AG04450 (cell line): ENCODE data around the gene CYP11A1. TPM values are rescaled to one million over a fixed set of nuclear protein-coding genes. Genes with fewer than 3 reads are reported as not detected.

Source experiments
- CTCF ChIA-PET: fragments of 300-600, 350-600 bp; formaldehyde crosslinking; extraction: SDS; loops from one replicate; lab custom pipeline; 2022; ENCODE audit warnings: antibody characterized with exemption, inconsistent platforms; lab: Charles Lee
- POLR2A ChIA-PET: fragments of 350-600 bp; formaldehyde crosslinking; extraction: SDS; loops from one replicate; lab custom pipeline; 2021; ENCODE audit warnings: antibody characterized with exemption, inconsistent platforms; lab: Yijun Ruan, JAX
- DNase-seq: peaks from one replicate; pipeline ENCODE4 v3.0.0-alpha.2; 2011; ENCODE audit warnings: low read depth, low spot score
- H3K27ac ChIP-seq: one replicate; pipeline ENCODE4 v1.5.1; 2012; ENCODE audit warnings: low read depth, low read length, control low read depth
- H3K27me3 ChIP-seq: one replicate; pipeline ENCODE4 v1.6.0; 2012; ENCODE audit warnings: low read length; ENCODE audit not compliant: control insufficient read depth, insufficient read depth
- H3K4me3 ChIP-seq: 2 replicates; pipeline ENCODE4 v1.5.1; 2011; ENCODE audit warnings: mild to moderate bottlenecking, low read depth, low read length, control low read depth
- H3K9me3 ChIP-seq: 2 replicates; pipeline ENCODE4 v1.5.1; 2012; ENCODE audit warnings: low read length; ENCODE audit not compliant: control insufficient read depth, insufficient read depth
- CTCF ChIP-seq: IDR thresholded peaks from 2 replicates; pipeline ENCODE4 v1.5.1; 2011; ENCODE audit warnings: low read depth, low read length, control low read depth, inconsistent platforms
- polyA plus RNA-seq: library from polyadenylated mRNA; depleted of rRNA; stranded (reverse); fragments of >200 nt; gene quantifications from 2 replicates; pipeline ENCODE4 v1.2.3, GENCODE V29; 2011

Gene CYP11A1
- polyA plus RNA-seq, 1 experiment = 0.14 TPM

GRCh38 chr15:74303741-74304309 lies 63.6 kb downstream of the CYP11A1 start:
- TF ChIP-seq CTCF = no peak
- Histone ChIP-seq H3K27me3 (peaks cover 82% of the 10 kb centered on the region), H3K27ac (no peak overlapping the region), H3K9me3 (no peaks in the 10 kb centered on the region), H3K4me3 (no peak overlapping the region)
- CTCF ChIA-PET = interaction anchor here (0.8 to 1.5 kb wide), 2 partner anchors 17 to 250 kb away, joined by 6 to 7 read pairs; no protein-coding TSS in a partner anchor
- no peak for DNase-seq
- POLR2A ChIA-PET = no interaction called here

- Histone ChIP-seq H3K4me3 (no peak overlapping the region), H3K27me3 (peaks cover 76% of the 10 kb centered on the region), H3K27ac (no peak overlapping the region), H3K9me3 (no peaks in the 10 kb centered on the region)
- ChIA-PET POLR2A (no interaction called here), CTCF (no interaction called here)
- TF ChIP-seq CTCF = peak; percentile 66
- no peak for DNase-seq
Observed at GRCh38 chr15:74302821-74303359, 64.6 kb downstream of the CYP11A1 start.

GRCh38 chr15:74301583-74302361 lies 65.7 kb downstream of the CYP11A1 start:
- no peak for DNase-seq
- H3K27ac ChIP-seq = no peak overlapping the region
- no peak overlapping the region for H3K4me3 ChIP-seq
- peaks cover 71% of the 10 kb centered on the region for H3K27me3 ChIP-seq
- no peak for TF ChIP-seq CTCF
- ChIA-PET POLR2A (no interaction called here), CTCF (interaction anchor here (0.5 to 0.7 kb wide), 2 partner anchors 14 to 174 kb away, joined by 3 read pairs; no protein-coding TSS in a partner anchor)
- no peaks in the 10 kb centered on the region for H3K9me3 ChIP-seq

- POLR2A ChIA-PET = no interaction called here
- TF ChIP-seq CTCF = no peak
- Histone ChIP-seq H3K4me3 (no peak overlapping the region), H3K27ac (no peak overlapping the region), H3K27me3 (peaks cover 60% of the 10 kb centered on the region), H3K9me3 (no peaks in the 10 kb centered on the region)
- no peak for DNase-seq
- CTCF ChIA-PET = no interaction called here
Observed at GRCh38 chr15:74300057-74300795, 67.2 kb downstream of the CYP11A1 start.
